ENCODE measurements around the gene IFNGR1.
"Not testable (repeated sequence)": the region's sequence is repeated elsewhere in the genome, so short reads cannot be mapped to it uniquely, and the experiment has no call there.

Gene IFNGR1

DNA sequence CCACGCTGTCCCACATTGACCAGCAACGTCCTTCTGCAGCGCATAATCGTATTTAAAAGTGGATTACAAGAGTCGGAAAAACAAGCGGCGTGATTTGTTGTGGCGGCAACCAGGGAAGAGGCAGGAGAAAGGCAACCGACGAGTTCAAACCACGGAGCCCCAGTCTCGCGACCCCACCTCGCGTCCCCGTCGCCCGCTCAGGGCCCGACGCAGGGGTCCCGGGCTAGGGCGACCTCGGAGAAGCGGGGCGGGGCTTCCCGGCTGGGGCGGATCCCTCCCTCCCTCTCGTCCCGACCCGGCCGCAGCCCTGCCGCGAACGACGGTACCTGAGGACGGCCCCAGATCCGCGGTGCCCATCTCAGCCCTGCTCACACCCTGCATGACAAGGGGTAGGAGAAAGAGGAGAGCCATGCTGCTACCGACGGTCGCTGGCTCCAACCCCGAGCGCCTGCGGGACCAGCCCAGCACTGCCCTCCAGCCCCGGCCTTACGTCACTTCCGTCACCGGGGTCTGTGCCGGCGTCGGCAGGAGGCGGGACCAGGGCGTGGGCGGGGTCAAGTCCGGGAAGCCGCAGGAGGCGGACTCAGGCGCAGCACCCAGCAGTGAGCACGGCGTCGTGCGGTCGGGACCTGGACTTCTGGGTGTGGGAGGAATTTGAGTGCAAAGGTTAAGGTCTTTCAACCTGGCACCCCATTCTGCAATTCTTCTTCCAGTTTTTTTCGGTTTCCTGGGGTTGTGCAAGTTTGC is at the start of gene IFNGR1:
Gene IFNGR1, minus strand, starts transcription at position 469 of the 747 bp plus-strand sequence. Its CDS starts 58 bp downstream, at position 411.
- peak; percentile 87 for DNase-seq

DNA sequence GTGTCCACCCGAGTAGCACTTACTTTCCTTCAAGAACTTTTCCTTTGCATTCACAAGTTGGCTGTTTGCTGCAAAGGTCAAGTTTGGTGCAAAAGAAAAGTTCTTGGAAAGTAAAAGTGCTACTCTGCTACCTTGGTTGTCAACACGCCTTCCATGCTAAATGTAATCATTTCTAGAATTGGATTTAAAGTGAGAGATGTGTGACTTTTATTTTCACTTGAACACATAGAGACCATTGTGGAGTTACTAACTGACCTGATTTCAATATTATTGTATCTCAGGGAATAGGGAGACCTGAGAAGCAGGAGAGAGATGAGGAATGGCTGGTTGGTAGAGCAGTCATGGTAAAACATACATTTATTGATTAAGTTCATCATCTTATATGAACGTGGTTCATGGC is 49.7 kb upstream of the IFNGR1 start:
- no peak for DNase-seq

GRCh38 chr6:137266309-137266586 is 47.1 kb upstream of the IFNGR1 start:
- peak; percentile 7 for DNase-seq

DNA sequence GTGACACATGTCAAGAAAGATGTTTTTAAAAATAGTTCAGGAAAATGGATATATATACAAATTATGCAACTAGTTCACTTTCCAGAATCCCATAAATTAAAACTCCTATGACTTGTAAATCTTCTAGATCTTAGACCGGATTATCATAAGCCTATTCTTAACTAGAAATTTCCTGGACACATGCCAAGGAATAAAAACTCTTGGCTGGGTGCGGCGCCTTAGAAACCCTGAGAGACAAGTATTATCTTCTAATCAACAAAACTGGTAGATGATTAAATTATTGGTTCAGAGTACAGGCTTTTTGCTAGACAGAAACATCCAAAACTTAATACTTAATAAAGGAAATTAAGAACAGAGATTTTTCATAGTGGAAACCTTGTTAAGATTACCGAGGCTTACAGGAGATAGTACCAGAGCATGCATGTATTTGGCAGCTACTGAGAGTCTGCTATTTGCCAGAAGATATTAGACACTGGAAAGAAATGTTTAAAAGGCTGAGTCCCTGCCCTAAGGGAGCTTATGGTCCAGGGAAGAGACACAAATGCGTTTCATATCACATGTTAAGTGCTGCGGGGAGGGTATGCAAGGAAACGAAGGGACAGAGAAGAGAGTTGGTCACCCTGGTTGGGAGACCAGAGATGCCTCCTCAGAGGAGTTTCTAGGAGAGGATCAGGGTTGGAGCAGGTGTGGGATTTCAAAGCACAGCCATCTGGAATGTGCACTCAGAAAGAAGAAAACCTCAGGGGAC is 46.5 kb upstream of the IFNGR1 start:
- DNase-seq = no peak

GRCh38 chr6:137264311-137265075 is 45.3 kb upstream of the IFNGR1 start:
- no peak for DNase-seq

GRCh38 chr6:137261761-137262160 is 42.6 kb upstream of the IFNGR1 start:
- no peak for DNase-seq

- peak; percentile 27 for DNase-seq
These were observed 42.2 kb upstream of the IFNGR1 start for GRCh38 chr6:137261361-137261760.

- DNase-seq = no peak
These were observed 41.0 kb upstream of the IFNGR1 start for GRCh38 chr6:137260217-137260616.

GRCh38 chr6:137259349-137259748 is 40.2 kb upstream of the IFNGR1 start:
- DNase-seq = no peak

DNA sequence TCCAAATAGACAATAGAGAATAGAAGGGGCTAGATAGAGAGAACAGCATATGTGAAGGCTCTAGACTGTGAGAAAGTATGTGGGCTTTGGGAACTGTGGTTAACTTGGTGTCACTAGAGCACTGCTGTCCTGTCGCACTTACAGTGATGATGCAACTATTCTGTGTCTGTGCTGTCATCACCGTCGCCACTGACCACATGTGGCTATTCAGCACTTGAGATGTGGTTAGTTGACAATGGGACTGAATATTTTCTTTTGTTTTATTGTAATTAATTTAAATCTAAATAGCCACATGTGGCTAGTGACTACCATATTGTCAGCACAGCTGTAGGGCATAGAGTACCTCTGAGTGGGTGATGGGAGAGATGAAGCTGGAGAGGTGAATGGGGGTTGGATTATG is 39.0 kb upstream of the IFNGR1 start:
- no peak for DNase-seq

GRCh38 chr6:137256350-137257103 is 37.3 kb upstream of the IFNGR1 start:
- no peak for DNase-seq

DNA sequence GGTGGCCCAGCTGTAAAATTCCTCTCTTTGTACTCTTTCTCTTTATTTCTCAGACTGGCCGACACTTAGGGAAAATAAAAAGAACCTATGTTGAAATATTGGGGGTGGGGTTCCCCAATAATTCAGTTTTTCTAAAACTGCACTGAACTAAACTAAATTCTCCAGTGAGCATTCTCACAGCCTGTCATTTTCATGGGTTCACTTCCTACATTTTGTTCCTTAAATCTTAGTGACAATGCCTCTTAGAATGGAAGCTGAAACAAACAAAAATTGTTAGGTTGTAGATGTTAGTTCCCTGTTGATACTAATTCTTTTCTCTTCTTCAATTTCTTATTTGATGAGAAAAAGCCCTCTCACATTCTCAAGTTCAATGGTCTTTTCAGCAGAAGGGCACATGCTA is 35.8 kb upstream of the IFNGR1 start:
- no peak for DNase-seq

DNA sequence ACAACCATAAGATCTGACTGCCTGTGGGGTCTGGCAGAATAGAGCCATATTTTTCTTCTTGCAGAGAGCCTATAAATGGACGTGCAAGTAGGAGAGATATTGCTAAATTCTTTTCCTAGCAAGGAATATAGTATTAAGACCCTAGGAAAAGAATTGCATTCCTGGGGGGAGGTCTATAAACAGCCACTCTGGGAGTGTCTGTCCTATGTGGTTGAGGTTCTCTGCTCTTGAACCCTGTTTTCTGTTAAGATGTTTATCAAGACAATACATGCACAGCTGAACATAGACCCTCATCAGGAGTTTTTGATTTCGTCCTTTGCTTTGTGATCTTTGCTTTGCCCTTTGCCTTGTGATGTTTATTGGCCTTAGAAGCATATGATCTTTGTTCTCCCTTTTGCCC is 35.2 kb upstream of the IFNGR1 start:
- not testable (repeated sequence) for DNase-seq

DNA sequence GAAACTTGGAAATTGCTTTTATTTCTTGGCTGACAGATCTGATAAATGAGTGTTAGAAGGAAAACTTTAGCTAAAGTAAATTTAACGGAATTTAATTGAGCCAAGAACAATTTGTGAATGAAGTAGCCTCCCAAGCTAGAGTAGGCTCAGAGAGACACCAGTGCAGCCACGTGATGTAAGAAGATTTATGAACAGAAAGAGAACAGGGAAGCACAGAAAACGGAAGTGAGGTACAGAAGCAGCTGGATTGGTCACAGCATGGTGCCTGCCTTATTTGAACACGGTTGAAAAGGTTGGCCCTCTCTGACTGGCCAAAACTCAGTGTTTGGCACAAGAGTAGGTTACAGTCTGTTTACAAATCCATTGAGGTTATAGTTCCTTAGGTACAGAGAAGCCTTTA is 29.5 kb upstream of the IFNGR1 start:
- DNase-seq = no peak

- DNase-seq = no peak
These were observed 28.5 kb upstream of the IFNGR1 start for GRCh38 chr6:137247724-137248123.

- no peak for DNase-seq
These were observed 27.6 kb upstream of the IFNGR1 start for GRCh38 chr6:137246791-137247202.

GRCh38 chr6:137246164-137246563 is 27.0 kb upstream of the IFNGR1 start:
- DNase-seq = no peak

GRCh38 chr6:137241481-137242038 is 22.4 kb upstream of the IFNGR1 start:
- DNase-seq = no peak

- DNase-seq = peak; percentile 85
These were observed 21.0 kb upstream of the IFNGR1 start for GRCh38 chr6:137240168-137240567.

GRCh38 chr6:137237413-137238170 is 18.4 kb upstream of the IFNGR1 start:
- peak; percentile 56 for DNase-seq

DNA sequence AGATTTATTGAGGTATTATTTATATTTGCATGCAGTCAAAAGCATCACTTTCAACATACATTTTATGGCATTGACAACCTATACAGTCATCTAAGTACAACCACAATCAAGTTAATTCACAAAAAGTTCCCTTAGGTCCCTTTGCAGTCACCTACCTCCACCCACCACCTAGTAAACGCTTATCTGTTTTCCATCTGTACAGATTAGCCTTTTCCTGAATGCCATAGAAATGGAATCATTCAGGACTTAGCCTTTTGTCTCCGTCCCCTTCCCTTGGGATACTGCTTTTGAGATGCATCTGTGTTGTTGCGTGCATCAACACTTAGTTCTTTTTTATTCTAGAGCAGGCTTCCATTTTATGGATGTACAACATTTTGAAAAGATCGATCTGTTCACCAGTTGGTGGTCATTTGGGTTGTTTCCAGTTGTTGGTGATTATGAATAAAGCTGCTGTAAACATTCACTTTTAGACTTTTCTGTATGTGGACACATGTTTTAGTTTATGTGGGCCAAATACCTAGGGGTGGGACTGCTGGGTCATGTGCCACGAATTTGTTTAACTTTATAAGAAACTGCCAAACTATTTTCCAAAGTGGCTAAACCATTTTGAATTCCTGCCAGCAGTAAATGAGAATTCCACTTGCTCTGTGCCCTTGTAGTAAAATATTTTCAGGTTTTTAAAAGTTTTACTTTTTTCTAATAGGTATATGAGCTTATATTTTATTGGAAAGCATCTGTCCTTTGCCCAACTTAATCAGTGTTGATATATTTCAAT is 17.6 kb upstream of the IFNGR1 start:
- no peak for DNase-seq

All from HCEC 1CT (cell line).